Motor neuron (in vitro differentiated cells): ENCODE results near the gene NAALADL2. TPM values are rescaled to one million over a fixed set of nuclear protein-coding genes. Genes with fewer than 3 reads are reported as not detected.
"Not testable (repeated sequence)": the region's sequence is repeated elsewhere in the genome, so short reads cannot be mapped to it uniquely, and the experiment has no call there.

Experiments
- ATAC-seq, 8 experiments: fragments of 200-7000 bp; cut with Tn5 transposase; replicated peaks in 6 of 8; 2 replicates each; pipeline ENCODE4 v1.8.0; 2021; ENCODE audit warnings: mild to moderate bottlenecking in 8 of 8, moderate library complexity in 8 of 8
- H3K27ac ChIP-seq, 2 donors: fragments of 250-450 bp; sonication (Bioruptor Pico); 2 replicates each; pipeline ENCODE4 v1.9.0; 2021; ENCODE audit warnings: antibody characterized with exemption in 2 of 2, mild to moderate bottlenecking in 2 of 2, moderate library complexity in 1 of 2
- H3K4me1 ChIP-seq, 2 donors: fragments of 250-450 bp; sonication (Bioruptor Pico); replicated peaks in 1 of 2; 2 replicates each; pipeline ENCODE4 v1.6.1; 2021; ENCODE audit warnings: antibody characterized with exemption in 2 of 2, mild to moderate bottlenecking in 2 of 2, moderate library complexity in 1 of 2
- H3K4me3 ChIP-seq, 5 donors: fragments of 250-450 bp; sonication (Bioruptor Pico); 2 replicates each; pipeline ENCODE4 v1.9.0; 2021; ENCODE audit warnings: antibody characterized with exemption in 5 of 5, mild to moderate bottlenecking in 5 of 5, moderate library complexity in 4 of 5
- WGBS, 10 experiments: fragments of 450-650 bp; shearing (Covaris generic); methylation state at CpG; one replicate each; pipeline ENCODE4 v1.0.0; 2022; 5-methylcytosine and 5-hydroxymethylcytosine counted together
- in situ Hi-C, 9 experiments: fragments of 400-800 bp; cut with MboI; loops; one replicate each; pipeline ENCODE4 v1.15.0; 2021; ENCODE audit warnings: low sequenced_read_pairs in 9 of 9, low pct_unique_long_range_greater_than_20kb in 2 of 9; ENCODE audit not compliant: unreplicated experiment in 9 of 9
- total RNA-seq, 8 experiments: library from RNA; unstranded; fragments of 300-600 nt; gene quantifications; 2 replicates each; pipeline versions ENCODE4 v1.2.3 to v1.2.4, GENCODE V29; 2022

The NAALADL2 gene
- total RNA-seq, 8 experiments from 2014 or later, result 1.1 to 5.4 (median 2.0) TPM

DNA sequence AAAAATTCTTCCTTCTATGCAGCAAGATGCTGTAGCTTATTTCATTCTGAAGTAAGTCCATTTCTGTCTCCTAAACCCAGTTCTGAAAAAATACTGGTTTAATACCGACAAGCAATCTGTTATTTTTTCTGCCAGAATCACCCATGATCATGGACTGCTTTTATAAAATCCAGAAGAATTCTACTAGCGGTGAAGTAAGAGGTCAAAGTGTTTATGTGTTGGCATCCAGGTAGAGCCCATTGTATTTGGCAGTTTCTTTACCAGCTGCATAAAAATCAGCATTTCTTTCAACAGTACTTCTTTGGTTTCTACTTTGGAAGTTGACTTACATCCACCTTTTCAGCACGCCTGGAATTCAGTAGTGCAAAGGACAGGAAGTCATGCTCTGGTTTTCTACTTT, 484.8 kb downstream of the NAALADL2 start:
- ATAC-seq, result no peak
- WGBS, 10 experiments, result 26 to 100% (median 78%) methylated on average over 1 to 3 of the region's 3 CpGs

DNA sequence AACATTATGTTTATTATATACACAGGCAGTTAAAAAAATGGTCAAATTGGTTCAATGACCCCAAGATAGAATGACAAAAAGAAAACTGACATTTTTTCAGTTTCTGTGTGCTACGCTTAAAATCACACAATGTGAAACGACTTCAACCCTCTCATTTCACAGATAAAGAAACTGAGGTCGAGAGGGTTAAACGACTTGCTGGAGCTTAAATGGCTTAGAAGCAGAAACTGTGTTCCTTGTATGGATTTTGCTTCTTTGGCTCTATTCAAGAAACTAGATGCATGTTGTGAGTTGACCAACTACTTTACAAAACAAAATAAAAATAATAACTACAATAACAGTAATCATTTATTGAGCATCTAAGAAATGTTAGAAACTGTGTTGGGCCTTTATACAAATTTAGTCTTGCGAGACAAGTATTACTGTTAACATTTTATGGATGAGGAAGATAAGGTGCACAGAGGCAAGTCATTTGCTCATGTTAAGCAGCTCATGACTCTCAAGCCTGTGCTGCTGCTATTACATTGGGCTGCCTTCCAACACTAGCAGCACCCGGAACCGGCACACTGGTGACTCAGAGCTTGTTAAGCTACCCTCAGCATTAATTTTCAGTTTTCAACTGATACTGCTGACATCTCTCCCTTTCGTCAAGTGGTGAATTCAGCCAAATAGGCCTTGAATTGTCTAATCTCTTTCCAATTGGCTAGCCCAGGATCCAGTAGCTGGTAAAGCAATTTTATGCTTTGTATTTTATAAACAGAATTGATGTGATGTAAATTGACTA, 487.6 kb downstream of the NAALADL2 start:
- 35 to 94% (median 80%) methylated on average over 2 to 8 of the region's 8 CpGs for WGBS, 10 experiments
- H3K4me3 ChIP-seq, result no peak overlapping the region
- H3K27ac ChIP-seq, result no peak overlapping the region
- ATAC-seq, result peak in 7 of 8 experiments; percentile 32 to 98 (median 71)
- H3K4me1 ChIP-seq, result no peaks in the 10 kb centered on the region
- in situ Hi-C loops, result no loop called here

More for the DNA sequence above, 484.8 kb downstream of the NAALADL2 start:
- H3K4me1 ChIP-seq, result no peaks in the 10 kb centered on the region
- no peak overlapping the region for H3K27ac ChIP-seq
- no peak overlapping the region for H3K4me3 ChIP-seq
- in situ Hi-C loops, result no loop called here

DNA sequence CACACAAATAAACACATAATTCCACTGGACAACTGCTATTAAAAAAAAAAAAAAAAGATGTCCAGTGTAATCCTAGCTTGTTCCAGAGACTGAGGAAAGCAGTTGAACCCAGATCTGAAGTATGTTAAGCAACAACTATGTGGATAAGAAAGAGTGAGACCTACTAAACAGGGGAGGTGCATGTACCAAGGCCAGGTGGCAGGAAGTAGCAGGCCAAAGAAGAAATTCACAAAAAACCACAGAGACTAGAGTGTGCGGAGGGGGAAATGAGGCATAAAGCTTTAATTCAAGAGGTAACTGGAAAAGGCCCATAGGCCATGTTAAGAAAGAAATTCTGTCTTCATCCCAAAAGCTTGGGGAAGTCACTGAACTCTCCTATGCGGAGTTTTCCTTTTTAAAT, 490.0 kb downstream of the NAALADL2 start:
- H3K4me3 ChIP-seq, result no peak overlapping the region
- no peaks in the 10 kb centered on the region for H3K4me1 ChIP-seq
- 83 to 100% (median 88%) methylated on average over 1 to 2 of the region's 2 CpGs; no CpG with 5 or more reads in 1 of the 10 experiments for WGBS, 10 experiments
- ATAC-seq, result no peak
- no peak overlapping the region for H3K27ac ChIP-seq
- in situ Hi-C loops, result no loop called here

DNA sequence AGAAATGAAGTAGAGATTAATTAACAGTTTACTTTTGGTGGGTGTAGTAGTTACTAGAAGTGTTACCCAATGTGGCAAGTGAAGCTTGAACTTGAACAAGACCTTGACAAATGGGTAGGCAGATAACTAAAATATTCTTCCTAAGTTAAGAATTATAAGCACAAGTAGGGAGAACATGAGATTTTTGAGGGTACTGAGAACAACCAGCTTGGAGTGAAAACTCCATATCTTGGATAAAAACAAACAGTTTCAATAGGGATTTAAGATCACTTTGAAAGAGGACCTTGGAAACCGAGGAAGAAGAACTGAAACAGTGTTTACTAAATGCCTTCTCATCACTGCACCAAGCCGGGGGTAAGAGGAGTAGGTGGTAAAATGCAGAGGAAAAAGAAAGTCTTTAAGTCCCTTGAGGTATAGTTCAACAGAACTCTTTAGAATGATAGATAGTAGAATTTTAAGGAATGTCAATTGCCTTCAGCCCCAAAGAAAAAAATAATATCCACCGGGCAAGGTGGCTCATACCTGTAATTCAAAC, 496.7 kb downstream of the NAALADL2 start:
- 42 to 93% (median 78%) methylated on average over 2 to 3 of the region's 3 CpGs; no CpG with 5 or more reads in 1 of the 10 experiments for whole genome bisulfite sequencing, 10 experiments
- H3K4me1 ChIP-seq, result no peaks in the 10 kb centered on the region
- no peak overlapping the region for H3K27ac ChIP-seq
- H3K4me3 ChIP-seq, result no peak overlapping the region
- in situ Hi-C loops, result no loop called here
- no peak for ATAC-seq

DNA sequence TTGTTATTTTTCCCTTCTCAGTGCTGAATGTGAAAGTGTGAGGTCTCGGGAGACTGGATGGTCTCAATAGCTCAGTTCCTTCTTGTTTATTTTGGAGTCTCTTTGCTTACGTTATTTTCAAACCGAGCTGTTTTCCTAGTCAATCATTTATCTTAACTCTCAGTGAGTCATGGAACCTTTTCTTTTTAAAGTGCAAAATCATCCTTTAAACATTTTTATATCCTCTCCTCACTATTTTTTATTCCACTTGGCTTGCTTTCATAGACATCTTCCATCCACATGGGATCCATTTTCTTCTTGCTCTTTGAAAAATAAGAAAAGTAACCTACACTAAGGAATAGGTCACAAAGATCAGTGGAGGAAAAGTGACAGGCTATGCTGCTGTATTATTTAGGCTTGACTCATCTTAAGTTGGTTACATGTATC, 497.8 kb downstream of the NAALADL2 start:
- 33 to 94% (median 77%) methylated on average over 2 to 3 of the region's 3 CpGs for WGBS, 10 experiments
- no peak for ATAC-seq
- H3K4me3 ChIP-seq, result no peak overlapping the region
- no peaks in the 10 kb centered on the region for H3K4me1 ChIP-seq
- H3K27ac ChIP-seq, result no peak overlapping the region
- in situ Hi-C loops, result no loop called here

DNA sequence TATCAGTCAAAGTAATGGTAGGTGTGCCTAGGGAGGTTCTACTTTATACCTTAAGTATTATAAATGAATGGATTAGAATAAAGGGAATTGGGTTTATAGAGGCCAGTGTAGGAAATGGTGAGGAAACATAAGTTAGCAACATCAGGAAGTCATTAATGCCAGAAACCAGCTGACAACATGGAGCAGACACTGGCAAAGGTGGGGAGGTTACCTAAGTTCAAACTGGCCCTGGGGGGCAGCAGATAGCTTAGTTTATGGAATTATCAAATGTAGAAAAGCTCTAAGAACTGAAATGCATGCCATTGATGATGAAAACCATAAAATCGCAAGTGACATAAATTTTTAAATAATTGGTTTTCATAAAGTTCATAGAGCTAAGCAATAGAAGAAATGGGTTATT, 498.6 kb downstream of the NAALADL2 start:
- Histone ChIP-seq H3K4me3 (no peak overlapping the region), H3K27ac (no peak overlapping the region), H3K4me1 (no peaks in the 10 kb centered on the region)
- ATAC-seq, result no peak
- WGBS, 10 experiments, result 56 to 100% (median 88%) methylated on average over 1 of the region's 1 CpG
- in situ Hi-C loops, result no loop called here

DNA sequence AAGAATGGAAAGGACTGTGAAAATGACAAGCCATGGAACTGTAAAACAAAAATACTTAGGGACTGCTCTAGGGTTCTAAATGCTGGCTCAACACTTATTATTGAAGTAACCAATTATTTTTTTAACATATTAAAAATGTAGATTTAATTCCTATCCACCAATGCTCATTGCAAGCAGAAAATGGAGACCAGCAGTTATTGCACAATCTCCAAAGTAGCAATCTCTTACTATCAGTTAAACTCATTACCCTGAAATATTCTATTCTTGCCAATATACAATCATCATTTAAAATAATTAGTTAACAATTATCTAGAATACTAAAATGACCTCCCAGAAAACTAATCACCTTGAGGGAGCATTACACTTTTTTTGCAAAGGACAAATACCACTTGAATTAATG, 499.8 kb downstream of the NAALADL2 start:
- H3K27ac ChIP-seq, result no peak overlapping the region
- in situ Hi-C loops, result no loop called here
- no peak for ATAC-seq
- no peak overlapping the region for H3K4me3 ChIP-seq
- H3K4me1 ChIP-seq, result peaks cover 0 to 2% of the 10 kb centered on the region in 2 donors

DNA sequence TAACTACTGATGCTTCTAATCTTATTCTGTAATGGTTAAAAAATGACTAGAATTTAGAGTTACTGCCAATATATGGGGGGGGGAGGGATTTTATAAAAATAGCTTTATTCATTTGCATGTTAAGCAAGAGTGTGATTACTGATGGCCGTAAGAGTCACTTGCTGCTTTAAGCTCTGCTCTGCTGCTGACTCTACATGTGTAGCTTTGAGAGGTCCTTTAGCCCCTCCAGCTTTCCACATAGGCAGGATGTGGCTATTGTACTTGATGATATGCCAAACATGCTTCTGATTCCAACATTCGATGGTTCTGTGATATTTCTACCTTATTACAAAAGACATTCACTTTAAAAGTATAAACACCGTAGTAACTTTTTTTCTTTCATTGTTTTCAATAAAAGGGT, 511.3 kb downstream of the NAALADL2 start:
- H3K4me1 ChIP-seq, ATAC-seq, in situ Hi-C loops, H3K27ac ChIP-seq, H3K4me3 ChIP-seq: not testable (repeated sequence)
- 20 to 100% (median 72%) methylated on average over 1 to 3 of the region's 3 CpGs; no CpG with 5 or more reads in 2 of the 10 experiments for WGBS, 10 experiments

DNA sequence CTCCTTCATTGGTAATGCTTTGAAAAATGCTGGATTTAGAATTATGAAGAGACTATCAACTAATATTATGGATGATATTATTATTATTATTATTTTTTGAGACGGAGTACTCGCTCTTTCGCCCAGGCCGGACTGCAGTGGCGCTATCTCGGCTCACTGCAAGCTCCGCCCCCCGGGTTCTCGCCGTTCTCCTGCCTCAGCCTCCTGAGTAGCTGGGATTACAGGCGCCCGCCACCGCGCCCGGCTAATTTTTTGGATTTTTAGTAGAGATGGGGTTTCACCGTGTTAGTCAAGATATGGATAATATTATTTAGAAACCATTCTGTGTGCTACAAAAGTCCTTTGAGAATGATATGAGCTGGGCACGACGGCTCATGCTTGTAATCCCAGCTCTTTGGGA, 512.1 kb downstream of the NAALADL2 start:
- H3K27ac ChIP-seq, in situ Hi-C loops, ATAC-seq, H3K4me3 ChIP-seq, H3K4me1 ChIP-seq: not testable (repeated sequence)
- 80 to 98% (median 94%) methylated on average over 2 to 17 of the region's 18 CpGs; no CpG with 5 or more reads in 1 of the 10 experiments for WGBS, 10 experiments

DNA sequence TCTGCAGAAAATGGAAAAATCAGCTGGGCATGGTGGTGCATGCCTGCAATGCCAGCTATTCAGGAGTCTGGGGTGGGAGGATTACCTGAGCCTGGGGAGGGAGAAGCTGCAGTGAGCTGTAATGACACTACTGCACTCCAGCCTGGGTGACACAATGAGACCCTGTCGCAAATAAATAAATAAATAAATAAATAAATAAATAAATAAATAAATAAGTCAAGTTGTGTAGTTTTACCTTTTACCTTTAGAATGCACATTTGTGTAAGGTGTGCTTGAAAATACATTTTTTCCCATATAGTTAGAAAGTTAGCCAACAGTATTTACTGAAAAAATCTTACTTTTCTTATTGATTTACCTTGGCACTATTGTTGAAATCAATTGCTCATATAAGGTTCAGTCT, 515.6 kb downstream of the NAALADL2 start:
- ATAC-seq, result no peak
- H3K27ac ChIP-seq, result no peak overlapping the region
- no peaks in the 10 kb centered on the region for H3K4me1 ChIP-seq
- 100% methylated on average over 1 of the region's 1 CpG; no CpG with 5 or more reads in 8 of the 10 experiments for WGBS, 10 experiments
- no peak overlapping the region for H3K4me3 ChIP-seq
- in situ Hi-C loops, result no loop called here

DNA sequence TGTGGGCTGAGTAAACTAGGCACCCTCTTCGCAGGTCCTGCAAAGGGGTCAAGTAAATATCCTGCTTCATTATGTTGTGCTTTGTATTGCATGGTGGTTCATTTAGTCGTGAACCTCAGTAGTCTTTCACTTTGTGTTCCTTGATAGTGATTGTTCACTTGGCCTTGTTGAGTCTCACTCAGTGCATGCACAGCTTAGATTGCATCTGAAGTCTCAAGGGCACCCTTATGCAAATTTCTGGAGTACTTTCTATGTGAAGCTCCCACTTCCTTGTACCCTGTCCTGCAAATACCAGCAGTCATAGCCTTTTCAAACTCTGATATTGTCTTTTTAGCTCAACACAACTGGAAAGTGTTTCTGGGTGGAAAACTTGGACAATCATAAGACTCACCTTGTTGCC, 519.2 kb downstream of the NAALADL2 start:
- Histone ChIP-seq H3K27ac (no peak overlapping the region), H3K4me1 (peaks cover 0 to under 1% of the 10 kb centered on the region in 2 donors), H3K4me3 (no peak overlapping the region)
- in situ Hi-C loops, result no loop called here
- no peak for ATAC-seq
- 29 to 93% (median 72%) methylated on average over 1 to 2 of the region's 2 CpGs; no CpG with 5 or more reads in 6 of the 10 experiments for WGBS, 10 experiments

DNA sequence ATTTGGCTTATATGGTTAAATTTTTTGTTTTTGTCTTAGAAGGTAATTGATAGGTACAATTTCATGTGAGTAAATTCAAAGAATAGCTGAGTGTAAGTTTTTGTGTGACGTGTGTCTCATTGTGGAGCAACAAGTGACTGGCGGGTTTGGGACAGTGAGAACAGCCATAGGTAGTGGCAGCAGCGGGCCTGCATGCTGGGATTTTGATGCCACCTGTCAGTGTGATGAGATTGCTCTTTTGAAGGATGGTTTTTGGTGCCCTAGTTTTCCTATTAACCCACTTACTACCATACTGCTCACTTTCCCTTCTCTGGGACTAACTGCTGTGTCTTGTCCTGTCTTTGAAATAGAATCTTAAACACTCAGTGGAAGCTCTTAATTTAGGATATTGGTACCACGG, 522.6 kb downstream of the NAALADL2 start:
- no peak overlapping the region for H3K4me3 ChIP-seq
- in situ Hi-C loops, result no loop called here
- WGBS, 10 experiments, result 75 to 100% (median 86%) methylated on average over 1 to 4 of the region's 4 CpGs
- no peak overlapping the region for H3K27ac ChIP-seq
- peaks cover 0 to 8% of the 10 kb centered on the region in 2 donors for H3K4me1 ChIP-seq
- ATAC-seq, result no peak

DNA sequence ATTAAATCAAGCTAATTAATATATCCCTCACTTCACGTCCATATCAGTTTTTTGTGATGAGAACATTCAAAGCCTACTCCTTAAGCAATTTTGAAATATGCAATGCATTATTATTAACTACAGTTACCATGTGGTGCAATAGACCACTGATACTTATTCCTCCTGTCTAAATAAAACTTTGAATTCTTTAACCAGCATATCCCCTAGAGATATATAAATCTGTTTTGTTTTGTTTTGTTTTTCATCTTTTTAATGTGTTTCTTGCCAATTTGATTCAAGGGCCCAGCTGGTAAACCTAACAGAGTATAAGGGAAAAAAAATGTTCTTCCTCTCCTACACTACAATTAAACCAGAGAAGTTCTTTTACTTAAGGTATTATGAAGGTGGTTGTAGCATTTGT, 524.2 kb downstream of the NAALADL2 start:
- no peak for ATAC-seq

DNA sequence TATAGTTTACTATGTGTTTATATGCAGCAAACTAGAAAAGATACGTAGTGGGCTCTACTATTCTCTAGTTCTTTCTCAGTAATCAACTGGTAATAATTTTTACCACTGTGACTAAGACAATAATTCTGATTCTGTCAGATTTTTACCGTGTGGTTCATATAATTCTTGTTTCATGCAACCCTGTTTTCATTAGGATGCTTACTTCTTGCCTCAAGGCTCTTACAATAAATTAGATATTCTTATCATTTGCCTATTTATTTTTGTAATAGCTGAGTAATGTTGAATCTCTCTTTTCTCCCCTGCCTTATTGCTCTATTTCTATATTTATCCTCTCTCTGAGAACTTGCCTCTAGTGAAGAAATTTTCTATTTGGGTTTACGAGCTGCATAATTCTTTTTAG, 524.7 kb downstream of the NAALADL2 start:
- Histone ChIP-seq H3K27ac (no peak overlapping the region), H3K4me3 (no peak overlapping the region), H3K4me1 (peaks cover 0 to 9% of the 10 kb centered on the region in 2 donors)
- in situ Hi-C loops, result no loop called here
- 10 to 87% (median 77%) methylated on average over 1 to 3 of the region's 3 CpGs for WGBS, 10 experiments
- ATAC-seq, result peak in 2 of 8 experiments; percentile 19 to 33

More for the DNA sequence above, 524.2 kb downstream of the NAALADL2 start:
- Histone ChIP-seq H3K4me1 (peaks cover 0 to 8% of the 10 kb centered on the region in 2 donors), H3K27ac (no peak overlapping the region), H3K4me3 (no peak overlapping the region)
- in situ Hi-C loops, result no loop called here
- WGBS, 10 experiments, result 0 to 100% (median 63%) methylated on average over 1 of the region's 1 CpG; no CpG with 5 or more reads in 2 of the 10 experiments
